ENCODE results near the gene PLCB2. TPM values are rescaled to one million over a fixed set of nuclear protein-coding genes. Genes with fewer than 3 reads are reported as not detected.
A peak's percentile ranks its signal among the peaks of the same experiment; 100 is the strongest.

Gene PLCB2
- polyA plus RNA-seq (ENCODE audit: insufficient read length): 7.9 TPM

DNA sequence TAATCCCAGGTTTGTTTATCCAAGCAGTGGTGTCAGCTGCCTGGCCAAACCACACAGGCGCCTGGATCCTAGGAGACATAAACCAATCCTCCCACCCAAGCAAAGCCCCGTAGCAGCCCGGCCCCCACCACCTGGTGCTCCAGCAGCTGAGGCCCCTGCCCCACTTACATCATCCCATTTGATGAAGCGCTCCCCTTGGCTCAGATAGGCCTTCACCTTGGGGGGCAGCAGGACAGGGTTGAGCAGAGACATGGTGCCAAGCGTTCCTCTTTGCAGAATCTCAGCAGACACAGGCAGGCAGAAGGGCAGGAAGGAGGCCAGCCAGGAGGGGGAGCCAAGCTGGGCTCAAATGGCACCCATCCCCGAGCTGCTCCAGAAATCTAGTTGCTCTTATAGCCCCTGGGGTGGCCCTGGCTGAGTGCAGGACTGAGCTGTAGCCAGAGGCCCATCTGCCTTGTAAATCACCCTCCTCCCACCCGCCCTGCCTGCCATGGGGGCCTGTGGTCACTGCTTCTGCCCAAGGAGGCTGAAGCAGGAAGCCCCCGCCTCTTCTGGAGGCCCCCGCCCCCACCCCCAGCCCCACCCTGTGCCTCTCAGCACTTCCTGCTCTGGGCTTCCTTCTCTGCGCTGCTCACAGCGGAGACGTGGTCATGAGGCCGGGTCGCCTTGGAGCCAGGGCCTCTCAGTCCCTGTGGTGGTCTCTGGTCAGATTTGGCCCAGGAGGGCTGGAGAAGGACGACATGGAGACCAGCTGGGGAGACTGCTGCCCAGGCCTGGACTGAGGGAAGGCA is at the start of gene PLCB2:
TSS of gene PLCB2 (minus strand) at position 515 of the 791 bp plus-strand sequence. CDS start at position 252, 263 bp downstream.
- DNase-seq: no peak

DNA sequence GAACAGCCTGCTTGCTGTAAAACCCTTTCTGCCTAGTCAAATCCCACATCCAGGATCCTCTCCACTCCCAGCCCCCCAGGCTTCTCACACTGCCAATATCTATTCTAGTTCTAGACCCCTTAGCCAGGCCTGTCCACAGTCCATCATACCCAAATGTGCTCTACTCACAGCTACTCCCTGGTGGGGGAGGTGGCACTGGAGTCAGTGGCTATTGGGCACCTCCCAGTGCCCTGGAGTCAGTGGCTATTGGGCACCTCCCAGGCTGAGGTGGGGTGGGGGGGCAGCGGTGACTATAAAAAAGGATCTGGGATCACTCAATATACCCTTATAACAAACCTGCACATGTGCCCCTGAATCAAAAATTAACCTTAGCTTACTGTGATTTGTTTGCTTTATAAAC is 49.5 kb upstream of the PLCB2 start:
- DNase-seq: no peak

- no peak for DNase-seq
Observed at GRCh38 chr15:40355976-40356585, 48.3 kb upstream of the PLCB2 start.

- no peak for DNase-seq
Observed at GRCh38 chr15:40354408-40355171, 46.9 kb upstream of the PLCB2 start.

GRCh38 chr15:40353697-40354096 is 46.0 kb upstream of the PLCB2 start:
- no peak for DNase-seq

DNA sequence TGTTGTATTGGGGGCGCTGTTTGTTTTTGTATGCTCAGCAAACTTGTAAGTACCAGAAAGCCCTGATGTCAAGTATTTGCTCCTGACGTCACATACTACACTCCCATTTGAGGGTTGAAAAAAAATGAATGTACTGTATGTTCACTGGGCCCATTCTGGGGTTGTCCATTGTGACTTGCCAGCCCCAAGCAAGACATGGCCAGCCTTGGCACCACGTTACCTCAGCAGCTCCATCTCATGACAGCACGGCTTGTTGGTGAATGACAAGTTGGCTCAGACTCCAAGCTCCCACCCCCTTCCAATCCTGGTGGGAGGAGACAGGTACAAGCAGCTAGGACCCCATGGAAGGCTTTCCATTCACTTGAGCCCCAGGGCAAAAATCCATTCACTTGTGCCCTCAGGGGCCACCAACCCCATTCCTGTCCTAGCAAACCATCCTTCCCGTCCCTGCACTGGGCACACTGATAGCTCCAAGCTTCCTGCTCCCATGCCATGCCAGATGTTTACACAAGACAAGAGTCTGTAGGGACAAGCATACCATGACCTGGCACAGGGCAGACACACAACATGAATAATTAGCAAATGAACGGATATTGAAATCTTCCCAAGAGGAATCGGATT is 44.7 kb upstream of the PLCB2 start:
- no peak for DNase-seq

- no peak for DNase-seq
Observed at GRCh38 chr15:40349163-40349562, 41.4 kb upstream of the PLCB2 start.

GRCh38 chr15:40348474-40348870 is 40.7 kb upstream of the PLCB2 start:
- DNase-seq: no peak

GRCh38 chr15:40347559-40348473 is 40.1 kb upstream of the PLCB2 start:
- no peak for DNase-seq

DNA sequence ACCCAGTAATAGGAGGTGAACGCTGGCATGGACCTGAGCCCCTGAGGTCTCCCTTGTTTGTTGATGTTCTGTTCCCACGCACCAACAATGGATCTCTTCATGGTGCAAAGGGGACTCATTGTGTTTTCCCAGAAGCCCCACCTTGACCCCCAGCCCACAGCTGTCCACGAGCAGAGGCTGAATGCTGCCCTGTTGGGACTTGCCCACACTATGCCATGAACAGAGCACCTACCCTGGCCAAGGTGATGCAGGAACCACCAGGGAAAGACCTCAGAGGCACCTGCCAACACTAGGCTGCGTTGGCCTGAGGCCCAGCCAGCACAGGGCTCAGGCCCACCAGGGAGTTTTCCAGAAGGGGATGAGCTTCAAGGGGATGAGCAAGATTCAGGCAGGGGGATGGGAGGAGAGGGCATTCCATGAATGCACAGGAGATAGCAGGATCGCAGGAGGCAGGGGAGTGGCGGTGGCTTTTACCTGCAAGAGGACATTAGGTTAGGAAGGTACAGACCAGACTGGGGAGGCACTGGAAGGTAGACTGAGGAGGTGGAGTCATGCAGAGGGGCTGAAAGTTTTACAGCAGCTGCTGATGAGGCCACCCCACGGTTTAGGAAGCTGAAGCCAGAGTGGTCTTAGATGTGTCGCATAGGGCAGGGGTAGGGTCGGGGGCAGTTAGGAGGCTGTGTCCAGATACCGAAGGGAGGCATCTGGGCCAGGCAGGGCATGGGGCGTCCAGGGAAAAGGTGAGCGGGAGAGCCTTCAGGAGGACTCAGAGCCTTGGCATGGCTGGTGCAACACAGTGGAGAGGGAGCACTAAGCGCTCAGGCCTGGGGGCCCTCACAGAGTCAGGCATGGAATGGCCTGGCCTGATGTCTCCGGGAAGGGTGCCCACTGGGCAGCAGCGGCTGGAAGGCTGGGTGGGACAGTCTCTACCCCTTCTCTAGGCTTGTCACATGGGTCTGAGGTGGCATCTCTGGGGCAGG is 39.1 kb upstream of the PLCB2 start:
- DNase-seq: no peak

DNA sequence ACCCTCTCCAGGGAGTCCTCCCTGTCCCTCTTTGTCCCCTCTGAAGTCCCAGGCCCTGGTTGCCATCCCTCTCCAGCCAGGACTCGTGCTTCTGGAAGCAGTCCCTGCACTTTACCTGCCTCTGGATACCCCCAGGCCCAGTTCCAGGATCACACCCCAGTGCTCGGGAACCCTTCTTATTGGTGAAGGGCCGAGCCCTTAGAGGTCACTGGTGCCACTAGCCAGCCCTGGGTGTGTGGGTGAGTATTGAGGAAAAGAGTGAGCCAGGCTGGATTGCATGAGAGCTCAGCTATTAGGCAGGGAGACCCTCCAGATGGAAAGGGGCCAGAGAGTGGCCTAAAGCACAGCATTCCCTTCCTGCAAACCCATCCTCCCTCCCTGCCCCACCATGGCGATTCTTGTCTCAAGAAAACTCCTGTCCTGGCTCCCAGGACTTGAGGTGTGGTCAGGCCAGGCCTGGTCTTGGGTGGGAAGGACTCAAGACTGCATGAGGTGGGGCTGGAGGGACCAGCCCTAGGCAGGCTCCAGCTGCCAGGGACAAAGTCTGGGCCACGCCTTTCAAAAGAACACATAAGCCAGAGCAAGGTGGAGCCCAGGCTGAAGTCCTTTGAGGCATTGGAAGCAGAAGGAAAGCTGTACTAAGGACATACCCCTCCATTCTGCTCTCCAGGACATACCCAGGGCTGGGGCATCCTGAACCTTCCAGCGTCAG is 38.3 kb upstream of the PLCB2 start:
- DNase-seq: no peak

- DNase-seq: no peak
Observed at GRCh38 chr15:40345225-40345866, 37.6 kb upstream of the PLCB2 start.

DNA sequence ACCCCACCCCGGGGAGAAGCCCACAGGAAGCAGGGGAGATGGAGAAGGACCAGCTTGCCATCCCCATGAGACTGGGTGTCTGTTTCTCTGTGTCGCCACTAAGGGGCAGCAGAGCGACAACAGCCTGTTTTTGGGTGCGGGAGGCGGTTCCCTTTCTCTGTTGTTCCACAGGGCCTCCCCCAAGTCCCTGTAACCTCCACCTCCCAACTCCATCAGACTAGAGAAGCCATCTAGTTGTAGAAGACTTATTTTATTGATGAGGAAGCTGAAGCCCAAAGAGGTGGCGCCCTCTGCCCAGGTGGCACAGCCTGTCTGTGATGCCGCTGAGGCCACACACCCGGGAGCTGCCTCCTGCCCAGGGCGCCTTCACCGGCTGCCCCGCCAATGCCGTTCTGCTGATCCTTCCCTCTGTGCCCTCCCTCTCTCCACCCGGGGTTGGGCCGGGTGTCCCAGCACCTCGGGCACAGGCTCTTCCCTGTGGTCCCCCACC is 36.9 kb upstream of the PLCB2 start:
- no peak for DNase-seq

GRCh38 chr15:40344217-40344616 is 36.5 kb upstream of the PLCB2 start:
- DNase-seq: no peak

GRCh38 chr15:40343512-40343911 is 35.8 kb upstream of the PLCB2 start:
- no peak for DNase-seq

DNA sequence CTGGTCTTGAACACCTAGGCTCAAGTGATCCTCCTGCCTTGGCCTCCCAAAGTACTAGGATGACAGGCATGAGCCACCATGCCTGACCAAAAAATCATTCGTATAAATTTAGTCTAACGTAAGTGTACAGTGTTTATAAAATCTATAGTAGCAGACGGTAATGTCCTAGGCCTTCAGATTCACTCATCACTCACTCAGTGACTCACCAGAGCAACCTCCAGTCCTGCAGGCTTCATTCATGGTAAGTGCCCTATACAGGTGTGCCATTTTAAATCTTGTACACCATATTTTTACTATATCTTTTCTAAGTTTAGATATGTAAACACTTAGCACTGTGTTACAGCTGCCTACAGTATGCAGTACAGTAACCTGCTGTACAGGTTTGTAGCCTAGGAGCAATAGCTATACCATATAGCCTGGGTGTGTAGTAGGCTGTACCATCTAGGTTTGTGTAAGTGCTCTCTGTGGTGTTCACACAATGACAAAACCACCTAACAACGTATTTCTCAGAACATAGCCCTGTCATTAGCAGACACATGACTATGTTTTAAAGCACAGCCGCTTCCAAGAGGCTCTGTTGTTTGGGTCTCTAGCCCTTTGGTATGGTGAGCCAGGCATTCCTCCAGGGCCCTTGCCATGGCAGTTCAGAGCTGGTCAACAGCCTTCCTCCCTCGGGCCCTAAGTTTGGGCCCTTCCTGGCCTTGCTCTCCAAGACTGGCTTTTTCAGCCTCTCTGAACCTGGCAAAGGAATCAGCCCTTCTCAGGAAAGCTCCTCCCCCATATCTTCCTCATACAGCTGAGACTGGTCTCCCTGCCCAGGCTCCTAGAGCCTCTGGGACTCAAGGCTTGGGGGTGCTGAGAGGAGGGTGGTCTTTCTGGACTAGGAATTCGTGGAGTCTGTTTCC is 34.9 kb upstream of the PLCB2 start:
- DNase-seq: no peak

DNA sequence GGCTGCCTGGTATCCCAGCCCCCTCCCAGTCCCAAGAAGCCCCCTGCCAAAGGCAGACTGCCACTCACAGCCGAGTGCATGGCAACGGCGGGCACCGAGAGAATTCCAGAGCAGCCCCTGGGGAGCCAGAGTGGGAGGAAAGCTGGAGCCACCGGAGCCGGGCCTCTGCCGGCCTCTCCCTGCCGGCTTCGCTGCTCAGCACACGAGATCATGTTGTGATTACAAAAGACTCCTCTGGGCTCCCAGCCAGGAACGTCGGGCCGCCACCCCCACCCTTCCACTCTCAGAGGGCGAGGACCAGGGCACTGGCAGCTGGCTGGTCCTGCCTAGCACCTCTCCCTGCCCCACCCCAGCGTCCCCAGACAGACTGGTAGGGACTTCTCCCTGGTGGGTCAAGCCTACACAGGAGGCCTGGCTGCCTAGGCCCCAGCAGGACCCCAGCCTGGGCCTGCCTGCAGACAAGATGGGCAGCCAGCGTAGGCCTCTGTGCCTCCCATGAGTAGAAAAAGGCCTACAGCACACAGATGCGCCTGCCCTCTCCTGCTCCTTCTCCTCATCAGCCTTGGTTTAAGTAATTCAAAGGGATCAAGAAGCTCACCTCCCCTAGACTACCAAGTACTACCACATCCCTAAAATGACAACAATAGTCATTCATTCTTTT is 33.1 kb upstream of the PLCB2 start, which contains the start of gene CCDC9B:
TSS of gene CCDC9B (minus strand) at position 200 of the 661 bp plus-strand sequence. CDS start at position 80, 120 bp downstream.
- peak; percentile 63 for DNase-seq
